Neural cell (in vitro differentiated cells): ENCODE results near the gene TDG. TPM values are rescaled to one million over a fixed set of nuclear protein-coding genes. Genes with fewer than 3 reads are reported as not detected.

Experiments used
- H2AFZ ChIP-seq: fragments of 200-600, 300-800 bp; sonication (generic), shearing (Covaris generic); 2 replicates; pipeline ENCODE4 v1.6.0; 2014; ENCODE audit warnings: low read depth, mild to moderate bottlenecking, antibody characterized with exemption, low read length, moderate library complexity
- H3F3A ChIP-seq: fragments of 200-600 bp; shearing (Covaris generic); 2 replicates; pipeline ENCODE4 v1.6.1; 2016; ENCODE audit warnings: mild to moderate bottlenecking, moderate library complexity, mixed read lengths, antibody characterized with exemption, low read length; ENCODE audit not compliant: insufficient read depth, poor library complexity, severe bottlenecking
- H3K27ac ChIP-seq: fragments of 200-600, 300-800 bp; sonication (generic), shearing (Covaris generic); 2 replicates; pipeline ENCODE4 v1.5.1; 2014; ENCODE audit warnings: mild to moderate bottlenecking, low read length, moderate library complexity
- H3K27me3 ChIP-seq: fragments of 300-800, 200-600 bp; sonication (generic), shearing (Covaris generic); 2 replicates; pipeline ENCODE4 v1.6.0; 2014; ENCODE audit warnings: mild to moderate bottlenecking, low read depth, low read length, moderate library complexity; ENCODE audit not compliant: insufficient read depth
- H3K36me3 ChIP-seq: fragments of 300-800, 200-600 bp; sonication (generic), shearing (Covaris generic); 2 replicates; pipeline ENCODE4 v1.5.1; 2014; ENCODE audit warnings: mild to moderate bottlenecking, antibody characterized with exemption, low read length, moderate library complexity; ENCODE audit not compliant: insufficient read depth
- H3K4me2 ChIP-seq: fragments of 300-800, 200-600 bp; sonication (generic), shearing (Covaris generic); 2 replicates; pipeline ENCODE4 v1.6.0; 2014; ENCODE audit warnings: mild to moderate bottlenecking, low read length
- H3K4me3 ChIP-seq: fragments of 300-800, 200-600 bp; sonication (generic), shearing (Covaris generic); 2 replicates; pipeline ENCODE4 v1.5.1; 2014; ENCODE audit warnings: mild to moderate bottlenecking, low read length, moderate library complexity
- H3K79me2 ChIP-seq: fragments of 200-600 bp; shearing (Covaris generic); replicated peaks from 2 replicates; pipeline ENCODE4 v1.6.0; 2014; ENCODE audit warnings: mild to moderate bottlenecking, low read length, moderate library complexity; ENCODE audit not compliant: insufficient read depth
- H3K9ac ChIP-seq: fragments of 300-800, 200-600 bp; sonication (generic), shearing (Covaris generic); 2 replicates; pipeline ENCODE4 v1.6.1; 2016; ENCODE audit warnings: mild to moderate bottlenecking, low read length, mixed read lengths
- H3K9me2 ChIP-seq: fragments of 200-600 bp; shearing (Covaris generic); 2 replicates; pipeline ENCODE4 v1.6.1; 2016; ENCODE audit warnings: mild to moderate bottlenecking, low read length, mixed read lengths; ENCODE audit not compliant: insufficient read depth
- H3K9me3 ChIP-seq: fragments of 200-600, 300-800 bp; sonication (generic), shearing (Covaris generic); 2 replicates; pipeline ENCODE4 v1.6.1; 2016; ENCODE audit warnings: mild to moderate bottlenecking, mixed run types, low read length, moderate library complexity, mixed read lengths
- H4K20me1 ChIP-seq: fragments of 200-600 bp; shearing (Covaris generic); 2 replicates; pipeline ENCODE4 v1.6.1; 2016; ENCODE audit warnings: mild to moderate bottlenecking, mixed run types; ENCODE audit not compliant: insufficient read depth
- CTCF ChIP-seq: fragments of 450-650 bp; IDR thresholded peaks from 2 replicates; pipeline ENCODE4 v1.5.1; 2014; ENCODE audit warnings: antibody characterized with exemption, mild to moderate bottlenecking, moderate library complexity; ENCODE audit not compliant: poor library complexity, severe bottlenecking
- EP300 ChIP-seq: fragments of 450-650 bp; conservative IDR thresholded peaks from 2 replicates; pipeline ENCODE4 v1.6.1; 2014; ENCODE audit warnings: antibody characterized with exemption, mild to moderate bottlenecking, moderate library complexity; ENCODE audit not compliant: poor library complexity, severe bottlenecking
- EZH2 ChIP-seq: fragments of 200-600, 300-800 bp; shearing (Covaris generic), sonication (generic); IDR thresholded peaks from 2 replicates; pipeline ENCODE4 v1.6.1; 2014; ENCODE audit warnings: antibody characterized with exemption, low read length, borderline replicate concordance, mild to moderate bottlenecking; ENCODE audit not compliant: insufficient read depth, poor library complexity, severe bottlenecking
- MXI1 ChIP-seq: fragments of 450-650 bp; conservative IDR thresholded peaks from 2 replicates; pipeline ENCODE4 v1.6.1; 2014; ENCODE audit warnings: antibody characterized with exemption, mild to moderate bottlenecking; ENCODE audit not compliant: poor library complexity, severe bottlenecking
- POLR2AphosphoS5 ChIP-seq: IDR thresholded peaks from 2 replicates; pipeline ENCODE4 v1.6.1; 2012
- RAD21 ChIP-seq: fragments of 450-650 bp; conservative IDR thresholded peaks from 2 replicates; pipeline ENCODE4 v1.6.1; 2014; ENCODE audit warnings: antibody characterized with exemption, mild to moderate bottlenecking, moderate library complexity
- SMC3 ChIP-seq: fragments of 450-650 bp; conservative IDR thresholded peaks from 2 replicates; pipeline ENCODE4 v1.6.1; 2014; ENCODE audit warnings: antibody characterized with exemption, mild to moderate bottlenecking, moderate library complexity; ENCODE audit not compliant: poor library complexity
- TAF1 ChIP-seq: IDR thresholded peaks from 2 replicates; pipeline ENCODE4 v1.6.1; 2012; ENCODE audit warnings: low read depth
- polyA plus RNA-seq: library from polyadenylated mRNA; depleted of rRNA; stranded (reverse); fragments of >200 nt; gene quantifications from 2 replicates; pipeline ENCODE4 v1.2.3, GENCODE V29; 2014
- TF ChIP-seq, protein P1 (sequence below): IDR thresholded peaks from 2 replicates; pipeline ENCODE4 v1.6.1; 2012; ENCODE audit warnings: borderline replicate concordance

TDG gene
- polyA plus RNA-seq, 1 donor from 2014 or later, result 128 TPM

DNA sequence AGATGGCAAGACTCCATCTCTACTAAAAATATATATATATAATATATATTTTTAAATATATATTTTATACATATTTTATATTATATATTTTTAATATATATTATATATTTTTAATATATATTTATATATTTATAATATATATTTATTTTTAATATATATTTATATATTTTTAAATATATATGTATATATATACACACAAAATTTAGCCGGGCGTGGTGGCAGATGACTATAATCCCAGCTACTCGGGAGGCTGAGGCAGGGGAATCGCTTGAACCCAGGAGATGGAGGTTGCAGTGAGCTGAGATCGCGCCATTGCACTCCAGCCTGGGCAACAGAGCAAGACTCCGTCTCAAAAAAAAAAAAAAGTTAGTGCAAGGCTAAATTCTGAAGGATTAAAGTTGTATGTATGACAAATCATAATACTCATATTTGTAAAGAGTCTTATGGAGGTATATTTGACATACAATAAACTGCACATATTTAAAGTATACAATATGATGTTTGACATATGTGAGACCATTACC is 7.7 kb upstream of the TDG start:
- peak overlapping the region; percentile 97 for H3K4me3 ChIP-seq
- no peaks in the 10 kb centered on the region for H4K20me1 ChIP-seq
- H2AFZ ChIP-seq, result no peak overlapping the region
- peaks cover 3% of the 10 kb centered on the region for H3F3A ChIP-seq
- H3K9me3 ChIP-seq, result no peaks in the 10 kb centered on the region
- TF ChIP-seq CTCF, result no peak
- TF ChIP-seq MXI1, result no peak
- no peak for TF ChIP-seq RAD21
- no peak for TF ChIP-seq TAF1
- TF ChIP-seq, protein P1, sequence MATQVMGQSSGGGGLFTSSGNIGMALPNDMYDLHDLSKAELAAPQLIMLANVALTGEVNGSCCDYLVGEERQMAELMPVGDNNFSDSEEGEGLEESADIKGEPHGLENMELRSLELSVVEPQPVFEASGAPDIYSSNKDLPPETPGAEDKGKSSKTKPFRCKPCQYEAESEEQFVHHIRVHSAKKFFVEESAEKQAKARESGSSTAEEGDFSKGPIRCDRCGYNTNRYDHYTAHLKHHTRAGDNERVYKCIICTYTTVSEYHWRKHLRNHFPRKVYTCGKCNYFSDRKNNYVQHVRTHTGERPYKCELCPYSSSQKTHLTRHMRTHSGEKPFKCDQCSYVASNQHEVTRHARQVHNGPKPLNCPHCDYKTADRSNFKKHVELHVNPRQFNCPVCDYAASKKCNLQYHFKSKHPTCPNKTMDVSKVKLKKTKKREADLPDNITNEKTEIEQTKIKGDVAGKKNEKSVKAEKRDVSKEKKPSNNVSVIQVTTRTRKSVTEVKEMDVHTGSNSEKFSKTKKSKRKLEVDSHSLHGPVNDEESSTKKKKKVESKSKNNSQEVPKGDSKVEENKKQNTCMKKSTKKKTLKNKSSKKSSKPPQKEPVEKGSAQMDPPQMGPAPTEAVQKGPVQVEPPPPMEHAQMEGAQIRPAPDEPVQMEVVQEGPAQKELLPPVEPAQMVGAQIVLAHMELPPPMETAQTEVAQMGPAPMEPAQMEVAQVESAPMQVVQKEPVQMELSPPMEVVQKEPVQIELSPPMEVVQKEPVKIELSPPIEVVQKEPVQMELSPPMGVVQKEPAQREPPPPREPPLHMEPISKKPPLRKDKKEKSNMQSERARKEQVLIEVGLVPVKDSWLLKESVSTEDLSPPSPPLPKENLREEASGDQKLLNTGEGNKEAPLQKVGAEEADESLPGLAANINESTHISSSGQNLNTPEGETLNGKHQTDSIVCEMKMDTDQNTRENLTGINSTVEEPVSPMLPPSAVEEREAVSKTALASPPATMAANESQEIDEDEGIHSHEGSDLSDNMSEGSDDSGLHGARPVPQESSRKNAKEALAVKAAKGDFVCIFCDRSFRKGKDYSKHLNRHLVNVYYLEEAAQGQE, result no peak
- no peak for TF ChIP-seq EP300
- TF ChIP-seq POLR2AphosphoS5, result no peak
- peak overlapping the region; percentile 91 for H3K27ac ChIP-seq
- no peaks in the 10 kb centered on the region for H3K9me2 ChIP-seq
- no peaks in the 10 kb centered on the region for H3K27me3 ChIP-seq
- peak overlapping the region; percentile 88 for H3K9ac ChIP-seq
- no peaks in the 10 kb centered on the region for H3K36me3 ChIP-seq
- peaks cover 21% of the 10 kb centered on the region for H3K79me2 ChIP-seq
- no peak overlapping the region for H3K4me2 ChIP-seq

- peaks cover 21% of the 10 kb centered on the region for H3K79me2 ChIP-seq
- H3K27ac ChIP-seq, result no peak overlapping the region
- no peak overlapping the region for H3K9ac ChIP-seq
- H2AFZ ChIP-seq, result no peak overlapping the region
- H4K20me1 ChIP-seq, result no peaks in the 10 kb centered on the region
- no peaks in the 10 kb centered on the region for H3K36me3 ChIP-seq
- H3K4me3 ChIP-seq, result no peak overlapping the region
- TF ChIP-seq TAF1 (no peak), EZH2 (no peak), RAD21 (no peak), POLR2AphosphoS5 (no peak), MXI1 (no peak), EP300 (no peak), SMC3 (no peak), CTCF (no peak)
- TF ChIP-seq, protein P1, result no peak
- H3K9me2 ChIP-seq, result no peaks in the 10 kb centered on the region
- no peaks in the 10 kb centered on the region for H3K27me3 ChIP-seq
- H3K9me3 ChIP-seq, result no peaks in the 10 kb centered on the region
- H3F3A ChIP-seq, result peaks cover 3% of the 10 kb centered on the region
- no peak overlapping the region for H3K4me2 ChIP-seq
Observed at GRCh38 chr12:103958621-103959020, 7.1 kb upstream of the TDG start.
